C4-2B (cell line): ENCODE measurements around the gene TFDP1.

ENCODE experiments used
- H3K27ac ChIP-seq: fragments of 450-650 bp; 2 replicates; pipeline ENCODE4 v1.5.1; 2017
- ZFX ChIP-seq: fragments of 450-650 bp; IDR thresholded peaks from 2 replicates; pipeline ENCODE4 v1.6.1; 2017
- TF ChIP-seq, protein P1 (sequence below): fragments of 450-650 bp; conservative IDR thresholded peaks from 2 replicates; pipeline ENCODE4 v1.5.1; 2017; ENCODE audit warnings: mild to moderate bottlenecking

Gene TFDP1

DNA sequence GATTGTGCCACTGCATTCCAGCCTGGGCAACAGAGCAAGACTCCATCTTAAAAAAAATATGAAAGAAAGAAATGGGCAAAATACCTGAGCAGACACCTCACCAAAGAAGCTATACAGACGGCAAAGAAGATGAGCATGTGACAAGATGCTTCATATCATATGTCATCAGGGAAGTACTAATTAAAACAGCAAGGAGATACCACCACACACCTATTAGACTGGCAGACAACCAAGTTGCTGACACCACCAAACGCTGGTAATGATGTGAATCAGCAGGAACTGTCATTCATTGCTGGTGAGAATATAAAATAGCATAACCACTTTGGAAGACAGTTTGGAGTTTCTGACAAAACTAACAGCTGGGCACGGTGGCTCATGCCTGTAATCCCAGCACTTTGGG is 11.5 kb upstream of the TFDP1 start:
- TF ChIP-seq ZFX = no peak
- TF ChIP-seq, protein P1, sequence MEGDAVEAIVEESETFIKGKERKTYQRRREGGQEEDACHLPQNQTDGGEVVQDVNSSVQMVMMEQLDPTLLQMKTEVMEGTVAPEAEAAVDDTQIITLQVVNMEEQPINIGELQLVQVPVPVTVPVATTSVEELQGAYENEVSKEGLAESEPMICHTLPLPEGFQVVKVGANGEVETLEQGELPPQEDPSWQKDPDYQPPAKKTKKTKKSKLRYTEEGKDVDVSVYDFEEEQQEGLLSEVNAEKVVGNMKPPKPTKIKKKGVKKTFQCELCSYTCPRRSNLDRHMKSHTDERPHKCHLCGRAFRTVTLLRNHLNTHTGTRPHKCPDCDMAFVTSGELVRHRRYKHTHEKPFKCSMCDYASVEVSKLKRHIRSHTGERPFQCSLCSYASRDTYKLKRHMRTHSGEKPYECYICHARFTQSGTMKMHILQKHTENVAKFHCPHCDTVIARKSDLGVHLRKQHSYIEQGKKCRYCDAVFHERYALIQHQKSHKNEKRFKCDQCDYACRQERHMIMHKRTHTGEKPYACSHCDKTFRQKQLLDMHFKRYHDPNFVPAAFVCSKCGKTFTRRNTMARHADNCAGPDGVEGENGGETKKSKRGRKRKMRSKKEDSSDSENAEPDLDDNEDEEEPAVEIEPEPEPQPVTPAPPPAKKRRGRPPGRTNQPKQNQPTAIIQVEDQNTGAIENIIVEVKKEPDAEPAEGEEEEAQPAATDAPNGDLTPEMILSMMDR = no peak
- H3K27ac ChIP-seq = no peak overlapping the region

DNA sequence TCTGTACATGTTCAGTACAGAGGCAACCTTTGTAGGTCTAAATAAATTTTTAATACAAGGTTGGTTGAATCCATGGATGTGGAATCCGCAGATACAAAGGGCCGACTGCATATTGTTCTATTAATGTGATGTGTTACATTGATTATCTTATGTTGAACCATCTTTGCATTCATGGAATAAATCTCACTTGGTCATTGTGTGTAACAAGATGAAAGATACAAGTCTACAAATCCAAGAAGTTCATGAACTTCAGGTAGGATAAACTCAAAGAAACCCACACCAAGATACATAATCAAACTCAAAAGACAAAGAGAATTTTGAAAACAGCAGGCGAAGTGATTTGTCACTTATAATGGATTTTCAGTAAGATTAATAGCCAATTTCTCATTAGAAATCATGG is 8.0 kb upstream of the TFDP1 start:
- TF ChIP-seq, protein P1 = no peak
- TF ChIP-seq ZFX = no peak
- H3K27ac ChIP-seq = no peak overlapping the region

DNA sequence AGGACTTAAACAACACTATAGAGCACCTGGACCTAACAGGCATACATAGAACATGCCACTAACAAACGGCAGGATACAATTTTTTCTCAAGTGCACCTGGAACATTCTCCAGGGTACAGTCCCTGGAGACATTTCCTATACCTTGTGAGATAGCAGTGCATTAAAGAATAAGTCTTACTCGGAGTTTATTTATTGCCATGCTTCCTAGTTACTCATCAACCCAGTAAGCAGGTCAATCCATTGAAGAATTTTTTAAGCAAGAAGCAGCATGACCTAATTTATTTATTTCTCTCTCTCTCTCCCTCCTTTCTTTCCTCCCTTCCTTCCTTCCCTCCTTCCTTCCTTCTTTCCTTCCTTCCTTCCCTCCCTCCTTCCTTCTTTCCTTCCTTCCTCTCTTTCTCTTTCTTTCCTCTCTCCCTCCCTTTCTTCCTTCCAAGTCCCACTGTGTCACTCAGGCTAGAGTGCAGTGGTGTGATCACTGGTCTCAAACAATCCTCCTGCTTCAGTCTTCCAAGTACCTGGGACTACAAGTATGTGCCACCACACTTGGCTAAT is 6.6 kb upstream of the TFDP1 start:
- TF ChIP-seq, protein P1 = no peak
- TF ChIP-seq ZFX = no peak
- no peak overlapping the region for H3K27ac ChIP-seq

DNA sequence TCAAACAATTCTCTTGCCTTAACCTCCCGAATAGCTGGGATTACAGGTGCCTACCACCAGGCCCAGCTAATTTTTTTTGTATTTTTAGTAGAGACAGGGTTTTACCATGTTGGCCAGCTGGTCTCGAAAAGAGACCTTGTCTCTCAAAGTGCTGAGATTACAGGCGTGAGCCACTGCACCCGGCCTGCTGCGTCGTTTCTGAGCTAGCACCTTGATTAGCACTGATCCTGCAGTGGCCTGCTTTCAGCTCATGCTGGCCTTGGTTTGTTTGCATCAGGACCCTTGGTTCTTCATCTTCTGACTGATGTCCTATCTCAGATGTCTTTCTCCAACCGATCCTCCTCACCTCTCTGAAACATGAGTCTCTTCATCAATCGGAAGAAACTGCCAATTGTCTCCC is 4.9 kb upstream of the TFDP1 start:
- H3K27ac ChIP-seq = no peak overlapping the region
- no peak for TF ChIP-seq ZFX
- TF ChIP-seq, protein P1 = no peak

DNA sequence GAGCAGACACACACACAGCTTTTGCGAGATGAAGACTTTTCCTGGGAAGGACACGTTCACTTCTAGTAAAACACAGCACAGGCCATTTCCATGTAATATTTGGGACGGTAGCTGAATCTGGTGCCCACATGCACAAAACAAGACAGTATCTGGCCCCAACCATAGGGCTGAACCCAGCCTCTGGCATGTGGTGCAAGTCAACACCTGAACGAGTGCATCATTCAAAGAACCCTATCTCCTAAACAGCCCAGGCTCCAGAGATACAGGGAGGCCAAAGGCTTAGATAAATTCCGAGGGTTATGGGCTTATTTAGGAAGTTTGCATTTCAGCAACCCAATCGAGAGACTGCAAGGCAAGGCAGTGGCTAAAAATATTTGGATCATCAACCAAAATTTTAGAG is 2.7 kb upstream of the TFDP1 start:
- TF ChIP-seq, protein P1 = no peak
- no peak for TF ChIP-seq ZFX

DNA sequence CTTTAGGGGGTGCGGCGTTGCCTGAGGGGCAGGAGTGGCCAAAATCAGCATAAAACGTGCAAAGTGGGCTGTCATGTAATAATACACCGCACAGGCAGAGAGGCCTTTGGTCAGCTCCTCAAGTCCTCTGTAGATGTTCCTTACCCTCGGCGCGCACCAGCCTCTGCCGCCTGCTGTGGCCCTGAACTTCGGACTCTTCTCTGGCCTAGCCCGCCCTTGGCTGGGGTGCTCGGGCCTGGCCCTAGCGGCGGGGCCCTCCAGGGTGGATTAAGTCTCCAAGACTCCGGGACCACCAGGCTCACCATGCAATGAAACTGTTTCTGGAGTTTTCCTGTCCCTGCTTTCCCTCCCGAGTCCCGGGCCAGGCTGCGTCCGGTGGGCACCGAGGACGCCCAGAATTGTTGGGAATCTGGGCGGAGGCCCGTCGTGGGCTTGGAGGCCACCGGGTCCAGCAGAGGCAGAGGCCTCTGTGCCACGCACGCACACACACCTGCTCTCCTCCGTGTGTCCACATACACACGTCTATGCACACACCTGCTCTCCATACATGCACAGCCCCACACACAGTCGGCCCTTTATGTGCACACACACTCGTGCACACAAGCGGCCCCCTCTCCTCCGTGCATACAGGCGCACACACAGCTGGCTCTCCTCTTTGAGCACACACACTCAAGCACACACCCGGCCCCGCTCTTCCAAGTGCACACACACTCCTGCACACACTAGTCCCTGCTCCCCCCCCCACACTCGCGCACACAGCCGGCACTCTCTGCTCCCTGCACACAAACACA is 1.5 kb upstream of the TFDP1 start:
- no peak overlapping the region for H3K27ac ChIP-seq
- TF ChIP-seq ZFX = no peak
- TF ChIP-seq, protein P1 = no peak

More for the DNA sequence above, 2.7 kb upstream of the TFDP1 start:
- H3K27ac ChIP-seq = no peak overlapping the region

DNA sequence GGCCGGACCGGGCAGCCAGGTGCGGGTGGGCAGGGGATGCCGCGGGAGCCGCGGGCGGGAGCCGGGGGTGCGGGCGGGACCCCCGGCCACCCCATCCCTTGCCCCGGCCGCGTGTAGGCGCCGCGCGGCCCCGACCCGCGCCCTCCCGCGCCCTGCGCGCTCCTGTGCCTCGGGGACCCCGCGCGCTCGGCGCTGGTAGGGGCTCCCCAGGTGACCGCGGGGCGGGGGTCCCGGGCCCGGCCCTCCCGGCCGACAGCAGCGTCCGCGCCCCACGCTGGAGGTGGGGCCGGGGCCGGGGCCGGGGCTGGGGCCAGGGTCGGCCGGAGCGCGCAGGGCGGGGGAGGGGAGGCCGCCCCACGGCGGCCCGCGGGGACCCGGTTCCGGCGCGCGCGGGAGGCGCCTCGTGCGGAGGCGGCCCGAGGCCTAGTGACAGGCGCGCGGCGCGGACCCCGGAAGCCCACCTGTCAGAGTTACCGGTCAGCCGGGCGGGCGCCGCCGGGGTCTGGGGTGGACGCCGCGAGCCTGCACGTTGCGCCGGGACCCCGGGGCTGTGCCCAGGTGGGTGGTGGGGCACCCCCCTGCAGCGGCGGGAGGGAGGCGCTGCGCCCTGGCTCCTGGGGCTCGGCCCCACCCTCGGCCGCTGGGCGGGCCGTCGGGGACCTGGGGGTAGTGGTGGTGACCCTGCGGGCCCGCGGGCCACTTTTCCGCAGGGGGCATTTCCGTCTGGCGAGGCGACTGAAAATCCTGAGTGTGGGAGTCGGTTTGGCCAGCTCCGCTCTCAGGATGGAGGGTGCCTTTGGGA is 518 bp downstream of the TFDP1 start:
- TF ChIP-seq, protein P1 = no peak
- peak; percentile 91 for TF ChIP-seq ZFX
- peak overlapping the region; percentile 91 for H3K27ac ChIP-seq
